Measurements from ENCODE around the gene NHLRC2. TPM values are rescaled to one million over a fixed set of nuclear protein-coding genes. Genes with fewer than 3 reads are reported as not detected.
"Not testable (repeated sequence)": the region's sequence is repeated elsewhere in the genome, so short reads cannot be mapped to it uniquely, and the experiment has no call there.

NHLRC2 gene
- total and polyA plus RNA-seq, 2 of the 13 experiments (the other 11 are each of a cell fraction or from before 2014, with no cell fraction given) = 7.6 to 12.7 TPM

DNA sequence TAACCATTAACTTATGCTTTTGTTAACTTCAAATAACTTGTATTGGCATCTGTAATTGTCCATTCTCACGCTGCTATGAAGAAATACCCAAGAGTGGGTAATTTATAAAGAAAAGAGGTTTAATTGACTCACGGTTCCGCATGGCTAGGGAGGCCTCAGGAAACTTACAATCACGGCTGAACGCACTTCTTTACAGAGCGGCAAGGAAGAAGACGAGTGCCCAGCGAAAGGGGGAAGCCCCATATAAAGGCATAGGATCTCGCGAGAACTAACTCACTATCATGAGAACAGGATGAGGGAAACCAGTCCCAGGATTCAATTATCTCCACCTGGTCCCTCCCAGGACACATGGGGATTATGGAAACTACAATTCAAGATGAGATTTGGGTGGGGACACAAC lies 25.9 kb upstream of the NHLRC2 start:
- POLR2A ChIA-PET; H3K27ac ChIP-seq (ENCODE audit: extremely low read length, insufficient read depth, low read length); CTCF ChIA-PET (ENCODE audit: low intra/inter-chr PET ratio, low total read pairs); H3K4me2 ChIP-seq (ENCODE audit: low read depth, low read length); DNase-seq (ENCODE audit: low spot score); H3K4me1 ChIP-seq (ENCODE audit: insufficient read depth, low read length); H3K9me3 ChIP-seq (ENCODE audit: low read length); in situ Hi-C loops (cut with HindIII; ENCODE audit: extremely low pct_ligation_motif_present, low pct_unique_long_range_greater_than_20kb); ATAC-seq; H3K9ac ChIP-seq (ENCODE audit: insufficient read depth, low read depth, low read length); intact Hi-C loops (cut with micrococcal nuclease; ENCODE audit: unreplicated experiment); H3K27me3 ChIP-seq (ENCODE audit: control insufficient read depth in 1 of 2, insufficient read depth in 2 of 2, low read length in 2 of 2); BruUV-seq (replicated peaks); H3K4me3 ChIP-seq (replicated peaks in 1 of 3; ENCODE audit: insufficient read depth in 1 of 3, low read depth in 2 of 3, low read length in 3 of 3); FAIRE-seq; H4K20me1 ChIP-seq (ENCODE audit: insufficient read depth, low read length); H3K79me2 ChIP-seq (ENCODE audit: insufficient read depth, low read length); H2AFZ ChIP-seq (ENCODE audit: low read length); H3K36me3 ChIP-seq (replicated peaks in 1 of 2; ENCODE audit: control insufficient read depth in 1 of 2, insufficient read depth in 2 of 2, low read length in 2 of 2): not testable (repeated sequence)
- 55% methylated on average over 10 of the region's 10 CpGs for WGBS (ENCODE audit: low lambda C conversion rate)
- peak; percentile 28; the same call in 1 of the 2 replicates for TF ChIP-seq CHD2 (IDR thresholded peaks at IDR 0.05; ENCODE audit: low read depth, low read length)

DNA sequence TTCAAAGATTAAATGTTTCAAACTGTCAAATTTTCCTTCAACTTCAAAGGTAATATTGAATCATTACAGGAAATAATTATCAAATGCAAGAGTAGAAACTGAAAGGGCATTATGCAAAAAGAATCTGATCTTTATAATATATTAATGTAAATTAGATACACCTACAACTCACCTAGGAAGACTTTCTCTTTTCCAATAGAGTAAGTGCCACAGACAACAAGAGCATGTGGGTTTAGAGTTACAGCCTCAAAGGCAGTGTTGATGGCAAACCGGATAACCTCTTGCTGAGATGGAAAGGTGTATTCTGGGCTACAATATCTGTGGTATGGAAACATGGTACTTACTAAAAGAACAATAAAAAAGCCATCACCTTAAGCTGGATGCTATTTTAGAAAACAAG lies 12.3 kb upstream of the NHLRC2 start:
- no TSS peak for BruUV-seq (replicated peaks)
- 100% methylated on average over 1 of the region's 1 CpG for WGBS (ENCODE audit: low lambda C conversion rate)
- H3K27me3 ChIP-seq (ENCODE audit: control insufficient read depth in 1 of 2, insufficient read depth in 2 of 2, low read length in 2 of 2) = no peaks in the 10 kb centered on the region
- CTCF ChIA-PET (ENCODE audit: low intra/inter-chr PET ratio, low total read pairs) = no interaction called here
- no peak overlapping the region for H3K4me2 ChIP-seq (ENCODE audit: low read depth, low read length)
- no peak for ATAC-seq
- intact Hi-C loops (cut with micrococcal nuclease; ENCODE audit: unreplicated experiment) = no loop called here
- DNase-seq (ENCODE audit: low spot score) = no peak
- H3K4me3 ChIP-seq (replicated peaks in 1 of 3; ENCODE audit: insufficient read depth in 1 of 3, low read depth in 2 of 3, low read length in 3 of 3) = no peak overlapping the region
- H3K9me3 ChIP-seq (ENCODE audit: low read length) = no peaks in the 10 kb centered on the region
- H3K36me3 ChIP-seq (replicated peaks in 1 of 2; ENCODE audit: control insufficient read depth in 1 of 2, insufficient read depth in 2 of 2, low read length in 2 of 2) = peaks cover 2 to 25% of the 10 kb centered on the region in 2 experiments; a peak in 4 of 5 replicates
- POLR2A ChIA-PET = no interaction called here
- no peaks in the 10 kb centered on the region for H3K79me2 ChIP-seq (ENCODE audit: insufficient read depth, low read length)
- no peak overlapping the region for H2AFZ ChIP-seq (ENCODE audit: low read length)
- H3K9ac ChIP-seq (ENCODE audit: insufficient read depth, low read depth, low read length) = no peak overlapping the region
- no peaks in the 10 kb centered on the region for H3K4me1 ChIP-seq (ENCODE audit: insufficient read depth, low read length)
- no peaks in the 10 kb centered on the region for H4K20me1 ChIP-seq (ENCODE audit: insufficient read depth, low read length)
- FAIRE-seq = no peak
- in situ Hi-C loops (cut with HindIII; ENCODE audit: extremely low pct_ligation_motif_present, low pct_unique_long_range_greater_than_20kb) = no loop called here
- no peak overlapping the region for H3K27ac ChIP-seq (ENCODE audit: extremely low read length, insufficient read depth, low read length)
- no peak for TF ChIP-seq ZNF720 (CRISPR knock-in tag; IDR thresholded peaks at IDR 0.05)
- TF ChIP-seq, protein P1, sequence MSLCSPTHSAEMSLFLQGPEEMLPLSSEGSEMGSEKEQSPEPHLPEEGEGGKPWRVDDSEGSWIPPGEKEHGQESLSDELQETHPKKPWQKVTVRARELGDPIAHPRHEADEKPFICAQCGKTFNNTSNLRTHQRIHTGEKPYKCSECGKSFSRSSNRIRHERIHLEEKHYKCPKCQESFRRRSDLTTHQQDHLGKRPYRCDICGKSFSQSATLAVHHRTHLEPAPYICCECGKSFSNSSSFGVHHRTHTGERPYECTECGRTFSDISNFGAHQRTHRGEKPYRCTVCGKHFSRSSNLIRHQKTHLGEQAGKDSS (CRISPR knock-in tag; IDR thresholded peaks at IDR 0.05; ENCODE audit: borderline replicate concordance, low read depth) = no peak
- TF ChIP-seq, protein P2, sequence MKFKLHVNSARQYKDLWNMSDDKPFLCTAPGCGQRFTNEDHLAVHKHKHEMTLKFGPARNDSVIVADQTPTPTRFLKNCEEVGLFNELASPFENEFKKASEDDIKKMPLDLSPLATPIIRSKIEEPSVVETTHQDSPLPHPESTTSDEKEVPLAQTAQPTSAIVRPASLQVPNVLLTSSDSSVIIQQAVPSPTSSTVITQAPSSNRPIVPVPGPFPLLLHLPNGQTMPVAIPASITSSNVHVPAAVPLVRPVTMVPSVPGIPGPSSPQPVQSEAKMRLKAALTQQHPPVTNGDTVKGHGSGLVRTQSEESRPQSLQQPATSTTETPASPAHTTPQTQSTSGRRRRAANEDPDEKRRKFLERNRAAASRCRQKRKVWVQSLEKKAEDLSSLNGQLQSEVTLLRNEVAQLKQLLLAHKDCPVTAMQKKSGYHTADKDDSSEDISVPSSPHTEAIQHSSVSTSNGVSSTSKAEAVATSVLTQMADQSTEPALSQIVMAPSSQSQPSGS (CRISPR knock-in tag; IDR thresholded peaks at IDR 0.05) = no peak
- TF ChIP-seq ZNF382 (CRISPR knock-in tag; IDR thresholded peaks at IDR 0.05; ENCODE audit: borderline replicate concordance) = no peak
- no peak for TF ChIP-seq CREM (IDR thresholded peaks at IDR 0.05)
- TF ChIP-seq CREM (CRISPR knock-in tag; IDR thresholded peaks at IDR 0.05) = no peak
- no peak for TF ChIP-seq PRPF4 (IDR thresholded peaks at IDR 0.05; ENCODE audit: low read depth, low read length, poor library complexity, severe bottlenecking)
- TF ChIP-seq, protein P3, sequence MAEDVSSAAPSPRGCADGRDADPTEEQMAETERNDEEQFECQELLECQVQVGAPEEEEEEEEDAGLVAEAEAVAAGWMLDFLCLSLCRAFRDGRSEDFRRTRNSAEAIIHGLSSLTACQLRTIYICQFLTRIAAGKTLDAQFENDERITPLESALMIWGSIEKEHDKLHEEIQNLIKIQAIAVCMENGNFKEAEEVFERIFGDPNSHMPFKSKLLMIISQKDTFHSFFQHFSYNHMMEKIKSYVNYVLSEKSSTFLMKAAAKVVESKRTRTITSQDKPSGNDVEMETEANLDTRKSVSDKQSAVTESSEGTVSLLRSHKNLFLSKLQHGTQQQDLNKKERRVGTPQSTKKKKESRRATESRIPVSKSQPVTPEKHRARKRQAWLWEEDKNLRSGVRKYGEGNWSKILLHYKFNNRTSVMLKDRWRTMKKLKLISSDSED (CRISPR knock-in tag; IDR thresholded peaks at IDR 0.05) = no peak
- TF ChIP-seq, protein P4, sequence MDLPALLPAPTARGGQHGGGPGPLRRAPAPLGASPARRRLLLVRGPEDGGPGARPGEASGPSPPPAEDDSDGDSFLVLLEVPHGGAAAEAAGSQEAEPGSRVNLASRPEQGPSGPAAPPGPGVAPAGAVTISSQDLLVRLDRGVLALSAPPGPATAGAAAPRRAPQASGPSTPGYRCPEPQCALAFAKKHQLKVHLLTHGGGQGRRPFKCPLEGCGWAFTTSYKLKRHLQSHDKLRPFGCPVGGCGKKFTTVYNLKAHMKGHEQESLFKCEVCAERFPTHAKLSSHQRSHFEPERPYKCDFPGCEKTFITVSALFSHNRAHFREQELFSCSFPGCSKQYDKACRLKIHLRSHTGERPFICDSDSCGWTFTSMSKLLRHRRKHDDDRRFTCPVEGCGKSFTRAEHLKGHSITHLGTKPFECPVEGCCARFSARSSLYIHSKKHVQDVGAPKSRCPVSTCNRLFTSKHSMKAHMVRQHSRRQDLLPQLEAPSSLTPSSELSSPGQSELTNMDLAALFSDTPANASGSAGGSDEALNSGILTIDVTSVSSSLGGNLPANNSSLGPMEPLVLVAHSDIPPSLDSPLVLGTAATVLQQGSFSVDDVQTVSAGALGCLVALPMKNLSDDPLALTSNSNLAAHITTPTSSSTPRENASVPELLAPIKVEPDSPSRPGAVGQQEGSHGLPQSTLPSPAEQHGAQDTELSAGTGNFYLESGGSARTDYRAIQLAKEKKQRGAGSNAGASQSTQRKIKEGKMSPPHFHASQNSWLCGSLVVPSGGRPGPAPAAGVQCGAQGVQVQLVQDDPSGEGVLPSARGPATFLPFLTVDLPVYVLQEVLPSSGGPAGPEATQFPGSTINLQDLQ (CRISPR knock-in tag; IDR thresholded peaks at IDR 0.05) = no peak
- TF ChIP-seq, protein P5, sequence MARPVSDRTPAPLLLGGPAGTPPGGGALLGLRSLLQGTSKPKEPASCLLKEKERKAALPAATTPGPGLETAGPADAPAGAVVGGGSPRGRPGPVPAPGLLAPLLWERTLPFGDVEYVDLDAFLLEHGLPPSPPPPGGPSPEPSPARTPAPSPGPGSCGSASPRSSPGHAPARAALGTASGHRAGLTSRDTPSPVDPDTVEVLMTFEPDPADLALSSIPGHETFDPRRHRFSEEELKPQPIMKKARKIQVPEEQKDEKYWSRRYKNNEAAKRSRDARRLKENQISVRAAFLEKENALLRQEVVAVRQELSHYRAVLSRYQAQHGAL (CRISPR knock-in tag; IDR thresholded peaks at IDR 0.05; ENCODE audit: not compliant biosample characterization) = no peak
- no peak for TF ChIP-seq ZNF501 (CRISPR knock-in tag; IDR thresholded peaks at IDR 0.05)
